ENCODE measurements around the gene TMCO1. TPM values are rescaled to one million over a fixed set of nuclear protein-coding genes. Genes with fewer than 3 reads are reported as not detected.
"Not testable (repeated sequence)": the region's sequence is repeated elsewhere in the genome, so short reads cannot be mapped to it uniquely, and the experiment has no call there.

The TMCO1 gene
- total RNA-seq, 6 donors from 2014 or later: 10.5 to 82.4 (median 55.8) TPM

DNA sequence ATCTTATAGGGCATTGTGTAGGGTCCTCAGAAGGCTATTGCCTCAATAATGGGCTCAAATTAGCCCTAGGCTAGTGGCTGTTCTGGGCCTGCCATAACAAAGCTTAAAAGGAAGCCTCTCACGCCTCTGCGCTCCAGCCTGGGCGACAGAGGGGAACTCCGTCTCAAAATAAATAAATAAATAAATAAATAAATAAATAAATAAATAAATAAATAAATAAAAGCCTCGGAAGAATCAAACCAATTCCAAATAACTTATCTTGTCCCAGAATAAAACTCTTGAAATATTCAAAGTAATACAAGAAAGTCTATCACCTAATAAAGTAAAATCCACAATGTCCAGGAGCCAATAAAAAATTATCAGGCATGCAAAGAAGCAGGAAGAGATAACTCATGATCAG, 55.9 kb downstream of the TMCO1 start:
- DNase-seq: no peak
- H3K4me3 ChIP-seq: no peak overlapping the region
- TF ChIP-seq POLR2A (IDR thresholded peaks at IDR 0.05) (no peak), POLR2AphosphoS5 (IDR thresholded peaks at IDR 0.05) (no peak), EP300 (IDR thresholded peaks at IDR 0.05) (no peak)
- TF ChIP-seq, protein P1, sequence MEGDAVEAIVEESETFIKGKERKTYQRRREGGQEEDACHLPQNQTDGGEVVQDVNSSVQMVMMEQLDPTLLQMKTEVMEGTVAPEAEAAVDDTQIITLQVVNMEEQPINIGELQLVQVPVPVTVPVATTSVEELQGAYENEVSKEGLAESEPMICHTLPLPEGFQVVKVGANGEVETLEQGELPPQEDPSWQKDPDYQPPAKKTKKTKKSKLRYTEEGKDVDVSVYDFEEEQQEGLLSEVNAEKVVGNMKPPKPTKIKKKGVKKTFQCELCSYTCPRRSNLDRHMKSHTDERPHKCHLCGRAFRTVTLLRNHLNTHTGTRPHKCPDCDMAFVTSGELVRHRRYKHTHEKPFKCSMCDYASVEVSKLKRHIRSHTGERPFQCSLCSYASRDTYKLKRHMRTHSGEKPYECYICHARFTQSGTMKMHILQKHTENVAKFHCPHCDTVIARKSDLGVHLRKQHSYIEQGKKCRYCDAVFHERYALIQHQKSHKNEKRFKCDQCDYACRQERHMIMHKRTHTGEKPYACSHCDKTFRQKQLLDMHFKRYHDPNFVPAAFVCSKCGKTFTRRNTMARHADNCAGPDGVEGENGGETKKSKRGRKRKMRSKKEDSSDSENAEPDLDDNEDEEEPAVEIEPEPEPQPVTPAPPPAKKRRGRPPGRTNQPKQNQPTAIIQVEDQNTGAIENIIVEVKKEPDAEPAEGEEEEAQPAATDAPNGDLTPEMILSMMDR (IDR thresholded peaks at IDR 0.05): no peak
- H3K9me3 ChIP-seq: no peaks in the 10 kb centered on the region
- no peaks in the 10 kb centered on the region for H3K36me3 ChIP-seq
- WGBS, 2 donors: 89 to 92% methylated on average over 5 of the region's 5 CpGs
- H3K27ac ChIP-seq: no peak overlapping the region
- H3K4me1 ChIP-seq: no peaks in the 10 kb centered on the region
- ATAC-seq (ENCODE audit: low FRiP score in 2 of 2): no peak
- no peaks in the 10 kb centered on the region for H3K27me3 ChIP-seq

DNA sequence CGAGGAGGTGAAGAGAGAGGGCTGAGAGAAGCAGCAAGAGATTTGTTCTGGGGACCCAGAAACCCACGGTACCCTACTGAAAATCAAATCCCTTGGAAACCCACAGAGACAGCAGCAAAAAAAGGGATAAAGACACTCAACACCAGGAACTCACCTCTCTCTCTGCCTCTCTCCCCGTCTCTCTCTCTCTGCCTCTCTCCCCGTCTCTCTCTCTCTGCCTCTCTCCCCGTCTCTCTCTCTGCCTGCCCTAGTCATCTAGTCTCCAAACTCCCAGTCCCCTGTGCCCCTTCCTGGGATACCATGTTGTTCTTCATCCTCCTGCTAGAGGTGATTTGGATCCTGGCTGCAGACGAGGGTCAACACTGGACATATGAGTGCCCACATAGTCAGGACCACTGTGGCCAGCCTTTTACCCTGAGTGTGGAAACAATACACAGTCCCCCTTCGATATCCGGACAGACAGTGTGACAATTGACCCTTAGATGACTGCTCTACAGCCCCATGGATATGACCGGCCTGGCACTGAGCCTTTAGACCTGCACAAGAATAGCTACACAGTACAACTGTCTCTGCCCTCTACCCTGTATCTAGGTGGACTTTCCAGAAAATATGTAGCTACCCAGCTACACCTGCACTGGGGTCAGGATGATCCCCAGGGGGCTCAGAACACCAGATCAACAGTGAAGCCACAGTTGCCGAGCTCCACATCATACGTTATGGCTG, 60.5 kb downstream of the TMCO1 start:
- Histone ChIP-seq H3K27ac (no peak overlapping the region), H3K4me1 (no peaks in the 10 kb centered on the region), H3K36me3 (no peaks in the 10 kb centered on the region), H3K4me3 (no peak overlapping the region), H3K9me3 (no peaks in the 10 kb centered on the region), H3K27me3 (no peaks in the 10 kb centered on the region)
- peak in 1 of 2 donors; percentile 26 for ATAC-seq (ENCODE audit: low FRiP score in 2 of 2)
- TF ChIP-seq, protein P1 (IDR thresholded peaks at IDR 0.05): no peak
- TF ChIP-seq POLR2A (IDR thresholded peaks at IDR 0.05): no peak
- no peak for TF ChIP-seq EP300 (IDR thresholded peaks at IDR 0.05)
- no peak for TF ChIP-seq POLR2AphosphoS5 (IDR thresholded peaks at IDR 0.05)
- WGBS, 2 donors: 83 to 85% methylated on average over 8 to 11 of the region's 11 CpGs
- no peak for DNase-seq

DNA sequence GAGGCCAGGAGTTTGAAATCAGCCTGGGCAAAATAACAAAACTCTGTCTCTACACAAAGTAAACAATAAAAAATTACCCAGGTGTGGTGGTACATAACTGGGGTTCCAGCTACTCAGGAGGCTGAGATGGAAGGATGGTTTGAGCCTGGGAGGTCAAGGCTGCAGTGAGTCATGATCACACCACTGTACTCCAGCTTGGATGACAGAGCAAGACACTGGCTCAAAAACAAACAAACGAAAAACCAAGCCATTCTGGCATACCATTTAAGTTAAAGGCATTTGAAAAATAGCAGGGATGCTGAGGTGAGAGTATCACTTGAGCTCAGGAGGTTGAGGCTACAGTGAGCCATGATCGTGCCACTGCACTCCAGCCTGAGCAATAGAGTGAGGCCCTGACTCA, 65.0 kb downstream of the TMCO1 start:
- TF ChIP-seq EP300 (IDR thresholded peaks at IDR 0.05) (no peak), POLR2A (IDR thresholded peaks at IDR 0.05) (no peak), POLR2AphosphoS5 (IDR thresholded peaks at IDR 0.05) (no peak)
- TF ChIP-seq, protein P1 (IDR thresholded peaks at IDR 0.05): no peak
- Histone ChIP-seq H3K4me3 (no peak overlapping the region), H3K27ac (no peak overlapping the region), H3K36me3 (no peaks in the 10 kb centered on the region), H3K4me1 (peaks cover 0 to 6% (median 2%) of the 10 kb centered on the region in 4 donors), H3K27me3 (no peaks in the 10 kb centered on the region), H3K9me3 (no peaks in the 10 kb centered on the region)
- WGBS, 2 donors: 85 to 87% methylated on average over 2 of the region's 2 CpGs
- ATAC-seq (ENCODE audit: low FRiP score in 2 of 2) (no peak), DNase-seq (no peak)

DNA sequence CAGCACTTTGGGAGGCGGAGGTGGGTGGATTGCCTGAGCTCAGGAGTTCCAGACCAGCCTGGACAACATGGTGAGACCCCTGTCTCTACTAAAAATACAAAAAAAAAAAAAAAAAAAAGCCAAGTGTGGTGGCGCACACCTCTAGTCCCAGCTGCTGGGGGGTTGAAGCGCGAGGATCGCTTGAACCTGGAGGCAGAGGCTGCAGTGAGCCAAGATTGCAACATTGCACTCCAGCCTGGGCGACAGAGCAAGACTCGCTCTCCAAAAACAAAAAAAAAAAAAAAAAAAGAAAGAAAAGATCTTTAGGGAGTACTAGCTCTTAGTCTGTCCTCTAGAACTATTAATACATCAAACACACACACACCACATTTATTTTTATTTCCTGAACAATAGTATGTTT, 66.7 kb downstream of the TMCO1 start:
- not testable (repeated sequence) for H3K27ac ChIP-seq; H3K27me3 ChIP-seq; ATAC-seq (ENCODE audit: low FRiP score in 2 of 2); H3K4me3 ChIP-seq; DNase-seq; H3K36me3 ChIP-seq; H3K9me3 ChIP-seq
- H3K4me1 ChIP-seq: peaks cover 7 to 14% (median 10%) of the 10 kb centered on the region in 4 donors
- 78 to 81% methylated on average over 7 of the region's 7 CpGs for WGBS, 2 donors

DNA sequence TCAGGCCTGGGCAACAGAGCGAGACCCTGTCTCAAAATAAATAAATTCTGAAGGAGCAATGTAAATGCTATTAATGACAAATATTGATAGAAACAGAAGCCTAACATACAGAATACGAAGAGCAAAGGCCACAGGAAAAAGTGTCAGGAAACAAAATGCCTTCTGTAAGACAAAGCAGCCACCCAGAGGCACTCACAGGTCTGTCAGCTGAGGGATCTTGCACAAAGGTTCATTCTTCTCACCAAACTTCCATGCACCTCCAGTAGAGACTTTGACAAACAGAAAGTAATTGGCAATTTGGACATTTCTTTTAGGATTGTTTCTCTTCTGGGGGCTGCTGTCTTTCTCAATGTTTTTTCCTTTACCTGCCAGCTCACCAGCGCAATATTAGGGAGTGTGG, 69.1 kb downstream of the TMCO1 start:
- TF ChIP-seq EP300 (IDR thresholded peaks at IDR 0.05): no peak
- TF ChIP-seq POLR2AphosphoS5 (IDR thresholded peaks at IDR 0.05): no peak
- TF ChIP-seq, protein P1 (IDR thresholded peaks at IDR 0.05): no peak
- TF ChIP-seq POLR2A (IDR thresholded peaks at IDR 0.05): no peak
- 85 to 88% methylated on average over 3 of the region's 3 CpGs for whole genome bisulfite sequencing, 2 donors
- DNase-seq: no peak
- Histone ChIP-seq H3K36me3 (no peaks in the 10 kb centered on the region), H3K9me3 (no peaks in the 10 kb centered on the region), H3K27me3 (no peaks in the 10 kb centered on the region), H3K4me3 (no peak overlapping the region), H3K27ac (no peak overlapping the region), H3K4me1 (peaks cover 20 to 36% (median 21%) of the 10 kb centered on the region in 4 donors)
- no peak for ATAC-seq (ENCODE audit: low FRiP score in 2 of 2)

Measured in upper lobe of left lung (tissue), 6 donors.